Kidney epithelial cell (primary cell): ENCODE data around the gene MB. TPM values are rescaled to one million over a fixed set of nuclear protein-coding genes. Genes with fewer than 3 reads are reported as not detected.

ENCODE experiments used
- DNase-seq: peaks from one replicate; pipeline ENCODE4 v3.0.0-alpha.2; 2010; ENCODE audit warnings: low read depth
- H3K27me3 ChIP-seq: 2 replicates; pipeline ENCODE4 v1.6.0; 2011; ENCODE audit warnings: low read length; ENCODE audit not compliant: control insufficient read depth, insufficient read depth
- H3K36me3 ChIP-seq: 2 replicates; pipeline ENCODE4 v1.5.1; 2011; ENCODE audit warnings: low read length; ENCODE audit not compliant: control insufficient read depth, insufficient read depth
- H3K4me3 ChIP-seq: 2 replicates; pipeline ENCODE4 v1.5.1; 2011; ENCODE audit warnings: low read depth, mild to moderate bottlenecking, control low read depth, low read length
- total RNA-seq: library from RNA; depleted of rRNA; stranded (reverse); fragments of >200 nt; gene quantifications from 2 replicates; pipeline ENCODE4 v1.2.3, GENCODE V29; 2015
- TF ChIP-seq, protein P1 (sequence below): IDR thresholded peaks from 2 replicates; pipeline ENCODE4 v1.5.1; 2011; ENCODE audit warnings: mild to moderate bottlenecking, moderate library complexity, low read length, control low read depth, inconsistent platforms; ENCODE audit not compliant: insufficient read depth, poor library complexity, severe bottlenecking

Gene MB
- total RNA-seq, 1 donor from 2014 or later = not detected

DNA sequence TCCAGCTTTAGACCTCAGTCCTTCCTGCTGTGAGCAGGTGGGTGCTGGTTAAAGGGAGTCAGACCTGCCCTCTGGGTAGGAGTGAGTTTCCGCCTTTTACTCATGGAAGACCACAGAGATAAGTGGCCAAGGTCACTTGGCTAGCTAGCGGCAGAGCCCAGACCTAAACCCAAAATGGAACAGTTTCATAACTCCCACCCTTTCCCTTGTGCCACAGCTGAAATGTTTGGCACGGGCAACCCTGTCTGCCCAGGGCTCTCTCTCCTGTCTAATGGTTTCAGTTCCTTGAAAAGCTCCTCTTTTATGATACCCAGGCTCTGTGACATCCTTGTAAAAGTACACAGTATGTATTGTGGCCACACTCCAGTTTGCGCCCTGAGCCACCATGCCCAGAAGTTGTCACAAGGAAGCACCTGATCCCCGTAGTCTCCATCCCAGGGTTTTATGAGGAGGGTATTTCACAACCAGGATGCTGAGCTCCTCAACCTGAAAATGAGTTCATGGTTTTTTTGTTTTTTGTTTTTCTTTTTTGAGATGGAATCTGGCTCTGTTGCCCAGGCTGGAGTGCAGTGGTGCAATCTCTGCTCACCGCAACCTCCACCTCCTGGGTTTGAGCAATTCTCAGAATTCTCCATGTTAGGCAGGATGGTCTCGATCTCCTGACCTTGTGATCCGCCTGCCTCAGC lies 5.1 kb downstream of the MB start:
- peaks cover 15% of the 10 kb centered on the region for H3K27me3 ChIP-seq
- H3K4me3 ChIP-seq = no peak overlapping the region
- H3K36me3 ChIP-seq = no peaks in the 10 kb centered on the region
- TF ChIP-seq, protein P1, sequence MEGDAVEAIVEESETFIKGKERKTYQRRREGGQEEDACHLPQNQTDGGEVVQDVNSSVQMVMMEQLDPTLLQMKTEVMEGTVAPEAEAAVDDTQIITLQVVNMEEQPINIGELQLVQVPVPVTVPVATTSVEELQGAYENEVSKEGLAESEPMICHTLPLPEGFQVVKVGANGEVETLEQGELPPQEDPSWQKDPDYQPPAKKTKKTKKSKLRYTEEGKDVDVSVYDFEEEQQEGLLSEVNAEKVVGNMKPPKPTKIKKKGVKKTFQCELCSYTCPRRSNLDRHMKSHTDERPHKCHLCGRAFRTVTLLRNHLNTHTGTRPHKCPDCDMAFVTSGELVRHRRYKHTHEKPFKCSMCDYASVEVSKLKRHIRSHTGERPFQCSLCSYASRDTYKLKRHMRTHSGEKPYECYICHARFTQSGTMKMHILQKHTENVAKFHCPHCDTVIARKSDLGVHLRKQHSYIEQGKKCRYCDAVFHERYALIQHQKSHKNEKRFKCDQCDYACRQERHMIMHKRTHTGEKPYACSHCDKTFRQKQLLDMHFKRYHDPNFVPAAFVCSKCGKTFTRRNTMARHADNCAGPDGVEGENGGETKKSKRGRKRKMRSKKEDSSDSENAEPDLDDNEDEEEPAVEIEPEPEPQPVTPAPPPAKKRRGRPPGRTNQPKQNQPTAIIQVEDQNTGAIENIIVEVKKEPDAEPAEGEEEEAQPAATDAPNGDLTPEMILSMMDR = no peak
- DNase-seq = no peak

DNA sequence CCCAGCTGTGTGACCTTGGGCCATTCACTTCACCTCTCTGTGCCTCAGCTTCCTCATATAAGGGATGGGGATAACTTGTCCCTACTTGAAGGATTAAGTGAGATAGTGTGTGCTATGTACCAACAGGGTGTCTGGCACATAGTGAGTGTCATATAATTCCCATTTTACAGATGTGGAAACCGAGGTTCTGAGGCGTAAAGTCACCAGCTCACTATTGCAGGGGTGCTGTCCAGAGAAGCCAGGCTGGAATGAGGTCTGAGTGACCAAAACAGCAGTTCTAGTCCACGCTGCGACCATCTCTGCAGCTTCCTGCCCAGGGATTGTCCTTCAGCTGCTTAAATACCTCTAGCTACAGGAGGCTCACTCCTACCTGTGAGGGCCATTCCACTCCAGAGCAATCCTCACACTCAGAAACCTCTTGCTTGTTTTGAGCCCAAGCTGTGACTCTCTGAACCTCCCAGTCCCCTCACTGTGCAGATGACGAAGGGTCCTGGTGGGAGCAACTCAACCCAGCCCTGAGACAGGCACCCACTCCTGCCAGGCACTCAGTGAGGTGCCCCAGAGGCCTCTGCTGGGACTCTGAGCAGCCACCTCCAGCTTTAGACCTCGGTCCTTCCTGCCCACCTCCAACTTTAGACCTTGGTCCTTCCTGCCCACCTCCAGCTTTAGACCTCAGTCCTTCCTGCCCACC lies 5.8 kb downstream of the MB start:
- no peak overlapping the region for H3K4me3 ChIP-seq
- TF ChIP-seq, protein P1 = no peak
- DNase-seq = no peak
- H3K27me3 ChIP-seq = peaks cover 13% of the 10 kb centered on the region
- no peaks in the 10 kb centered on the region for H3K36me3 ChIP-seq

DNA sequence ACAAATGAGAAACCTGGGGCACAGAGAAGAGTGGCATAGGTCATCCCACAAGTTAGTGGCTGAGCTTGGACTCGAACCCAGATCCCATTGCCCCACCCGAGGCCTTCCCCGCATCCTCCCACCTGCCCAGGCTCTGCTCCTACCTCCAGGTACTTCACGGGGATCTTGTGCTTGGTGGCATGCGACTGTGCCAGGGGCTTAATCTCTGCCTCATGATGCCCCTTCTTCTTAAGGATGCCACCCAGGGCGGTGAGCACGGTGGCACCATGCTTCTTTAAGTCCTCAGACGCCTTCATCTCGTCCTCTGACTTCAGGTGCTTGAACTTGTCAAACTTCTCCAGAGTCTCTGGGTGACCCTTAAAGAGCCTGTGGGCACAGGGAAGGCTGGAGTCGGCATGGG lies 6.4 kb downstream of the MB start:
- DNase-seq = no peak
- Histone ChIP-seq H3K36me3 (no peaks in the 10 kb centered on the region), H3K27me3 (peaks cover 15% of the 10 kb centered on the region), H3K4me3 (no peak overlapping the region)
- TF ChIP-seq, protein P1 = no peak

DNA sequence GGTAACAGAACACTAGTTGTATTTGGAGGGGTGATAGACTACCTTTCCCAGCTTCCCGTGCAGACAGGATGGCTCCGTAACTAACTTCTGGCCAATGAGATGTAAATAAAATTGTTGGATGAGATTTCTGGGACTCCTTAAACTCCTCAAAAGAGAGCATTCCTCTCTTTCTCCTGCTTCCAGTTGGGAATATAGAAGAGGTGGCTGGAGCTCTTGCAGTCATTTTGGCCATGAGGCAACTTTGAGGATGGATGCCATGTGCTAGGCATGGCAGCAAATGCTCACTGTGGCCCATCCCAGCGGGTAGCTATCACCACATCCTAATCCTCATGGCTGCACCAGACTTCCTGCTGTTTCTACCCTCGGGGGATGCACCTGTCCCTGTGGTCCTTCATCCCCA lies 7.4 kb downstream of the MB start:
- no peak for DNase-seq
- TF ChIP-seq, protein P1 = no peak
- Histone ChIP-seq H3K36me3 (no peaks in the 10 kb centered on the region), H3K27me3 (peaks cover 15% of the 10 kb centered on the region), H3K4me3 (no peak overlapping the region)

DNA sequence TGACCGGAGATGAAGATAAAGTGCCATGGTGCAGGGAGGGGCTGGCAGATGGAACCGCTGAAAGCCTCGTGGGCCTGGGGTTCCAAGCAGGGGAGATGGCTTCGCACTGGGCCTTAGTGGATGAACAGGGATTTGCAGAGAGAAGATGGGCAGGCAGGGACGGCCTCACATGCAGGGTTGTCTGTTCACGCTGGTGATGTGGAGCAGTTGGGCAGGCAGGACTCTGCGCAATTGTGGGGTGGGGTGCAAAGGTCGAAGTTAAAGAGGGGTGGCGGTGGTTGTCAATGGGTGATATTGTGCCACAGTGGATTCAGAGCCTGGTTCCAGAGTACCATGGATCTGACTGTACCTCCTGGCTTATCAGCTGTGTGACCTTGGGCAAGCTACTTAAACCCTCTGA lies 7.9 kb downstream of the MB start:
- H3K27me3 ChIP-seq = peaks cover 15% of the 10 kb centered on the region
- no peak overlapping the region for H3K4me3 ChIP-seq
- DNase-seq = no peak
- TF ChIP-seq, protein P1 = no peak
- no peaks in the 10 kb centered on the region for H3K36me3 ChIP-seq

DNA sequence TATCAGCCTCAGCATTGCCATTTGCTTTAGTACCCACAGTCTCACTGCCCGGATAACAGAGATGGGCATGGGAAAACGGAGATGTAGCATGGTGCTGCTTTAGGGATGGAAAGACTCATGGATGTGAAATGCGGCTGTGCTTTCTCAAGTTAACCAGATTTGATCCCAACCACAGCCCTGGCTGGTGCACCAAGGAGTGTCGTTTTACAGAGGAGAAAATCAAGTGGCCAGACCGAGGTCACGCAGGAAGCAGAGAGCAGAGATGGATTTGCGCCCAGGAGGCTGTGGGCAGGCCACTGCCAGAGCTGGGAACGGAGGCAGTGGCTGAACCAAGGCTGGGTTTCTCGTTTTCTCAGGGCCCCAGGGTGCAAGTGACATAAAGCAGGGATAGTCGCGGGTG lies 9.0 kb downstream of the MB start:
- Histone ChIP-seq H3K36me3 (no peaks in the 10 kb centered on the region), H3K4me3 (no peak overlapping the region), H3K27me3 (peaks cover 15% of the 10 kb centered on the region)
- TF ChIP-seq, protein P1 = no peak
- no peak for DNase-seq
